Lung microvascular endothelial cell (primary cell): ENCODE data around the gene LMCD1. TPM values are rescaled to one million over a fixed set of nuclear protein-coding genes. Genes with fewer than 3 reads are reported as not detected.

ENCODE experiments used
- DNase-seq, 2 donors: peaks; one replicate each; pipeline versions ENCODE4 v3.0.0 to v3.0.0-alpha.2; 2010; ENCODE audit warnings: low read depth in 2 of 2
- total RNA-seq: library from RNA; depleted of rRNA; stranded (reverse); fragments of >200 nt; gene quantifications from 2 replicates; pipeline ENCODE4 v1.2.1, GENCODE V29; 2014

The LMCD1 gene
- 10.7 and 19.8 TPM in 2 replicates for total RNA-seq

GRCh38 chr3:8501371-8502131 is at the start of gene LMCD1:
Gene LMCD1 (plus strand): TSS chr3:8501823. CDS start chr3:8501939, 116 bp downstream.
- peak; percentile 98 for DNase-seq

- no peak for DNase-seq
Measured at GRCh38 chr3:8452112-8452511, 49.5 kb upstream of the LMCD1 start.

GRCh38 chr3:8453153-8453552 is 48.5 kb upstream of the LMCD1 start:
- no peak for DNase-seq

GRCh38 chr3:8455526-8456411 is 45.9 kb upstream of the LMCD1 start:
- no peak for DNase-seq

GRCh38 chr3:8456412-8456811 is 45.2 kb upstream of the LMCD1 start:
- DNase-seq: no peak

GRCh38 chr3:8457039-8457438 is 44.6 kb upstream of the LMCD1 start:
- DNase-seq: no peak

- peak in 1 of 2 donors; percentile 54 for DNase-seq
Measured at GRCh38 chr3:8458238-8458661, 43.4 kb upstream of the LMCD1 start.

GRCh38 chr3:8458711-8459110 is 42.9 kb upstream of the LMCD1 start:
- DNase-seq: peak in 1 of 2 donors; percentile 80

- DNase-seq: no peak
Measured at GRCh38 chr3:8460050-8460708, 41.4 kb upstream of the LMCD1 start.

GRCh38 chr3:8460815-8461456 is 40.7 kb upstream of the LMCD1 start:
- peak in 1 of 2 donors; percentile 96 for DNase-seq

- peak in 1 of 2 donors; percentile 72 for DNase-seq
Measured at GRCh38 chr3:8464668-8465067, 37.0 kb upstream of the LMCD1 start.

- no peak for DNase-seq
Measured at GRCh38 chr3:8466526-8466925, 35.1 kb upstream of the LMCD1 start.

- DNase-seq: no peak
Measured at GRCh38 chr3:8470801-8471200, 30.8 kb upstream of the LMCD1 start.

- DNase-seq: no peak
Measured at GRCh38 chr3:8472549-8472948, 29.1 kb upstream of the LMCD1 start.

GRCh38 chr3:8473029-8473428 is 28.6 kb upstream of the LMCD1 start:
- no peak for DNase-seq

GRCh38 chr3:8473990-8474389 is 27.6 kb upstream of the LMCD1 start:
- no peak for DNase-seq

GRCh38 chr3:8474991-8475390 is 26.6 kb upstream of the LMCD1 start:
- DNase-seq: no peak

- no peak for DNase-seq
Measured at GRCh38 chr3:8480699-8481098, 20.9 kb upstream of the LMCD1 start.

- DNase-seq: no peak
Measured at GRCh38 chr3:8481380-8481779, 20.2 kb upstream of the LMCD1 start.

GRCh38 chr3:8482263-8482662 is 19.4 kb upstream of the LMCD1 start:
- DNase-seq: peak; percentile 86 to 96

- peak; percentile 87 to 99 for DNase-seq
Measured at GRCh38 chr3:8482960-8483665, 18.5 kb upstream of the LMCD1 start.
